ENCODE results near the gene F12.

The F12 gene

DNA sequence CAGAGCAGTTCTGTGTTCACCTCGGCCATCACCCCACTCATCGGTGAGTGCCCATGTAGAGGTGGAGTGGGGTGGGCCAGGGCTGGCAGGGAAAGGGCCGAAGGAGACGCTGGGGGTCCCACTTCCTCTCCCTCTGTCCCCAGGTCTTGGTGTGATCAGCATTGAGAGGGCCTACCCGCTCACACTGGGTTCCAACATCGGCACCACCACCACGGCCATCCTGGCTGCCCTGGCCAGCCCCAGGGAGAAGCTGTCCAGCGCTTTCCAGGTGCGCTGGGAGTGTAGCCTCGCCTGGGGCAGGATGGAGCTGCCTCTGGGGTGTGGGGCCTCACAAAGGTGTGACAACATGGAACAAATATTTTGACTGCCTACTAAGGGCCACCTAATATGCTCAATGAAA is 12.6 kb downstream of the F12 start:
- H2AFZ ChIP-seq = no peak overlapping the region

GRCh38 chr5:177396078-177396477 is 13.3 kb downstream of the F12 start:
- Histone ChIP-seq H3K27me3 (ENCODE audit: control insufficient read depth, insufficient read depth, low read length) (no peaks in the 10 kb centered on the region), H3K79me2 (no peaks in the 10 kb centered on the region)
- TF ChIP-seq CTCF (IDR thresholded peaks at IDR 0.05) = no peak

More for the DNA sequence above, 12.6 kb downstream of the F12 start:
- H3K9ac ChIP-seq = no peak overlapping the region
- H3K4me1 ChIP-seq = no peaks in the 10 kb centered on the region
- no peak overlapping the region for H3K27ac ChIP-seq
- H3K79me2 ChIP-seq = no peaks in the 10 kb centered on the region
- H3K4me3 ChIP-seq (ENCODE audit: low read depth, low read length) = no peak overlapping the region
- H3K9me3 ChIP-seq (ENCODE audit: control insufficient read depth, low read length) = no peaks in the 10 kb centered on the region
- no peaks in the 10 kb centered on the region for H3K36me3 ChIP-seq (ENCODE audit: control insufficient read depth, insufficient read depth, low read length)
- no peaks in the 10 kb centered on the region for H3K27me3 ChIP-seq (ENCODE audit: control insufficient read depth, insufficient read depth, low read length)
- H3K4me2 ChIP-seq (ENCODE audit: low read length) = no peak overlapping the region
- no peak for TF ChIP-seq CTCF (IDR thresholded peaks at IDR 0.05)

GRCh38 chr5:177393990-177394389 is 15.4 kb downstream of the F12 start:
- Histone ChIP-seq H2AFZ (no peak overlapping the region), H3K4me1 (no peaks in the 10 kb centered on the region), H3K4me3 (ENCODE audit: low read depth, low read length) (no peak overlapping the region), H3K27me3 (ENCODE audit: control insufficient read depth, insufficient read depth, low read length) (no peaks in the 10 kb centered on the region), H3K9ac (no peak overlapping the region), H3K79me2 (no peaks in the 10 kb centered on the region), H3K4me2 (ENCODE audit: low read length) (no peak overlapping the region), H3K36me3 (ENCODE audit: control insufficient read depth, insufficient read depth, low read length) (no peaks in the 10 kb centered on the region), H3K9me3 (ENCODE audit: control insufficient read depth, low read length) (no peaks in the 10 kb centered on the region), H3K27ac (no peak overlapping the region)
- TF ChIP-seq CTCF (IDR thresholded peaks at IDR 0.05) = no peak

More at GRCh38 chr5:177396078-177396477, 13.3 kb downstream of the F12 start:
- H3K4me2 ChIP-seq (ENCODE audit: low read length) = no peak overlapping the region
- H3K9ac ChIP-seq = no peak overlapping the region
- H2AFZ ChIP-seq = no peak overlapping the region
- H3K9me3 ChIP-seq (ENCODE audit: control insufficient read depth, low read length) = no peaks in the 10 kb centered on the region
- H3K27ac ChIP-seq = no peak overlapping the region
- H3K36me3 ChIP-seq (ENCODE audit: control insufficient read depth, insufficient read depth, low read length) = no peaks in the 10 kb centered on the region
- no peak overlapping the region for H3K4me3 ChIP-seq (ENCODE audit: low read depth, low read length)
- H3K4me1 ChIP-seq = no peaks in the 10 kb centered on the region

GRCh38 chr5:177393206-177393765 is 16.1 kb downstream of the F12 start:
- no peak overlapping the region for H2AFZ ChIP-seq
- no peaks in the 10 kb centered on the region for H3K79me2 ChIP-seq
- H3K36me3 ChIP-seq (ENCODE audit: control insufficient read depth, insufficient read depth, low read length) = no peaks in the 10 kb centered on the region
- H3K4me3 ChIP-seq (ENCODE audit: low read depth, low read length) = no peak overlapping the region
- no peak overlapping the region for H3K27ac ChIP-seq
- H3K4me2 ChIP-seq (ENCODE audit: low read length) = no peak overlapping the region
- H3K27me3 ChIP-seq (ENCODE audit: control insufficient read depth, insufficient read depth, low read length) = no peaks in the 10 kb centered on the region
- TF ChIP-seq CTCF (IDR thresholded peaks at IDR 0.05) = no peak
- H3K4me1 ChIP-seq = no peaks in the 10 kb centered on the region
- no peak overlapping the region for H3K9ac ChIP-seq
- no peaks in the 10 kb centered on the region for H3K9me3 ChIP-seq (ENCODE audit: control insufficient read depth, low read length)

- Histone ChIP-seq H2AFZ (no peak overlapping the region), H3K9me3 (ENCODE audit: control insufficient read depth, low read length) (no peaks in the 10 kb centered on the region), H3K4me3 (ENCODE audit: low read depth, low read length) (no peak overlapping the region), H3K36me3 (ENCODE audit: control insufficient read depth, insufficient read depth, low read length) (no peaks in the 10 kb centered on the region), H3K4me1 (no peaks in the 10 kb centered on the region), H3K9ac (no peak overlapping the region), H3K79me2 (no peaks in the 10 kb centered on the region), H3K27me3 (ENCODE audit: control insufficient read depth, insufficient read depth, low read length) (no peaks in the 10 kb centered on the region), H3K4me2 (ENCODE audit: low read length) (no peak overlapping the region), H3K27ac (no peak overlapping the region)
- no peak for TF ChIP-seq CTCF (IDR thresholded peaks at IDR 0.05)
Observed at GRCh38 chr5:177392765-177393164, 16.6 kb downstream of the F12 start.

All from parathyroid adenoma (tissue), 2 donors.